BJ (cell line): Measurements from ENCODE around the gene EHHADH. TPM values are rescaled to one million over a fixed set of nuclear protein-coding genes. Genes with fewer than 3 reads are reported as not detected.

Experiments used
- CTCF ChIA-PET: fragments of 350-600 bp; formaldehyde crosslinking; extraction: SDS; loops from one replicate; lab custom pipeline; 2021; ENCODE audit warnings: antibody characterized with exemption, inconsistent platforms; lab: Yijun Ruan, JAX
- POLR2A ChIA-PET: fragments of 300-600 bp; sonication (Branson Sonifier 250); formaldehyde crosslinking; extraction: SDS; loops from one replicate; lab custom pipeline; 2021; ENCODE audit warnings: antibody characterized with exemption; lab: Charles Lee
- DNase-seq: peaks from one replicate; pipeline ENCODE4 v3.0.0-alpha.2; 2011; ENCODE audit warnings: low read depth
- H3K27me3 ChIP-seq: 2 replicates; pipeline ENCODE4 v1.6.0; 2011; ENCODE audit warnings: low read length; ENCODE audit not compliant: control insufficient read depth, insufficient read depth
- H3K36me3 ChIP-seq: 2 replicates; pipeline ENCODE4 v1.5.1; 2011; ENCODE audit warnings: low read length; ENCODE audit not compliant: control insufficient read depth, insufficient read depth
- H3K4me3 ChIP-seq: 2 replicates; pipeline ENCODE4 v1.5.1; 2011; ENCODE audit warnings: low read depth, mild to moderate bottlenecking, control low read depth, low read length
- polyA plus RNA-seq: library from polyadenylated mRNA; depleted of rRNA; stranded (reverse); fragments of >200 nt; gene quantifications from 2 replicates; pipeline ENCODE4 v1.2.3, GENCODE V29; 2011
- TF ChIP-seq, protein P1 (sequence below): IDR thresholded peaks from 2 replicates; pipeline ENCODE4 v1.5.1; 2011; ENCODE audit warnings: low read depth, mild to moderate bottlenecking, control low read depth, inconsistent platforms, low read length, moderate library complexity; ENCODE audit not compliant: insufficient read depth

Gene EHHADH
- polyA plus RNA-seq, 1 experiment: 5.2 TPM

DNA sequence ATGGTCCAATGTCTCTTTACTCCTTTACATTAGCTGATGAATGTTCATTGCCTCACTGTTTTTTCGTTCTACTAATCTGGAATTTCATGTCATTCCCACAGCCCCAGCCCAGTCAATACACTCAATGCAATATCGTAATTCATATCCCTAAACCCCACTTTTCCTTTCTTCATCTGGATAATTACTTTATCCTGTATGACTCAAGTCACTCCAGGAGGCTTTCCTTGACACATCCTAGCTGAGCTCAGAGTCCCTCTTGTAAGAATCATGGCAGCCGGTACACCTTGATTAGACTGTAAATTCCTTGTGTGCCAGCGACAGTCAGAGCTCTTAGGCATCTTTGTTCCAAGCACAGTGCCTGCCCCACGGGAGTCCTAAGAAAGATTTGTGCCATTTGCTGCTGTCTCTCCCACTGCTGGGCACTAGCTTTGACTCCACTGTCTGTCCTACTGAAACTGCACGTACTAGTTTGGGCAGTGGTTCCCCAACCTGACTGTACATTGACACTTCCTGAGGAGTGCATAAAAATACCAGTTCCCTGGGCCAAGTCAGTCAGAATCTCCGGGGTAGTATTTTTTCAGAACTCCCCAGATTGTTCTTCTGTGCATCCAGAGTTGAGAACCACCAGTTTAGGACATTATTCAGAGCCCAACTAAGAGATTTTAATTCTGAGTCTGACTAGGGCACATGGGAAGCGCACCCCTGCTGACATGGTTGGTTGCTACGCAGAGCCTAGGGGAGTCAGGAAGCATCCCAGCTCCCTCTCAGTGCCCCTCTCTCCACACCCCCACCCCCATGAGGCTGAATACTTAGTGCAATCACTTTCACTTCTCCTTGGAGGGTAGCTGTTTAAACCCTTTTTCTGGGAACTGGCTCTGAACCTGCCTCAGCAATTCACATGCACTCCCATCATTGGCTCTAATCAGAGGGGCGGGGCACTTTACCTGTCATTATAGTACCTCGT is 81.5 kb downstream of the EHHADH start:
- no peak for DNase-seq
- TF ChIP-seq, protein P1, sequence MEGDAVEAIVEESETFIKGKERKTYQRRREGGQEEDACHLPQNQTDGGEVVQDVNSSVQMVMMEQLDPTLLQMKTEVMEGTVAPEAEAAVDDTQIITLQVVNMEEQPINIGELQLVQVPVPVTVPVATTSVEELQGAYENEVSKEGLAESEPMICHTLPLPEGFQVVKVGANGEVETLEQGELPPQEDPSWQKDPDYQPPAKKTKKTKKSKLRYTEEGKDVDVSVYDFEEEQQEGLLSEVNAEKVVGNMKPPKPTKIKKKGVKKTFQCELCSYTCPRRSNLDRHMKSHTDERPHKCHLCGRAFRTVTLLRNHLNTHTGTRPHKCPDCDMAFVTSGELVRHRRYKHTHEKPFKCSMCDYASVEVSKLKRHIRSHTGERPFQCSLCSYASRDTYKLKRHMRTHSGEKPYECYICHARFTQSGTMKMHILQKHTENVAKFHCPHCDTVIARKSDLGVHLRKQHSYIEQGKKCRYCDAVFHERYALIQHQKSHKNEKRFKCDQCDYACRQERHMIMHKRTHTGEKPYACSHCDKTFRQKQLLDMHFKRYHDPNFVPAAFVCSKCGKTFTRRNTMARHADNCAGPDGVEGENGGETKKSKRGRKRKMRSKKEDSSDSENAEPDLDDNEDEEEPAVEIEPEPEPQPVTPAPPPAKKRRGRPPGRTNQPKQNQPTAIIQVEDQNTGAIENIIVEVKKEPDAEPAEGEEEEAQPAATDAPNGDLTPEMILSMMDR: no peak
- Histone ChIP-seq H3K36me3 (no peaks in the 10 kb centered on the region), H3K27me3 (no peaks in the 10 kb centered on the region), H3K4me3 (no peak overlapping the region)
- ChIA-PET CTCF (interaction anchor here (0.9 to 3.0 kb wide), 5 partner anchors 9 to 296 kb away, joined by 3 to 10 read pairs (median 3); no protein-coding TSS in a partner anchor), POLR2A (interaction anchor here (0.7 to 1.1 kb wide), 2 partner anchors 8 to 21 kb away, joined by 3 to 4 read pairs; no protein-coding TSS in a partner anchor)

DNA sequence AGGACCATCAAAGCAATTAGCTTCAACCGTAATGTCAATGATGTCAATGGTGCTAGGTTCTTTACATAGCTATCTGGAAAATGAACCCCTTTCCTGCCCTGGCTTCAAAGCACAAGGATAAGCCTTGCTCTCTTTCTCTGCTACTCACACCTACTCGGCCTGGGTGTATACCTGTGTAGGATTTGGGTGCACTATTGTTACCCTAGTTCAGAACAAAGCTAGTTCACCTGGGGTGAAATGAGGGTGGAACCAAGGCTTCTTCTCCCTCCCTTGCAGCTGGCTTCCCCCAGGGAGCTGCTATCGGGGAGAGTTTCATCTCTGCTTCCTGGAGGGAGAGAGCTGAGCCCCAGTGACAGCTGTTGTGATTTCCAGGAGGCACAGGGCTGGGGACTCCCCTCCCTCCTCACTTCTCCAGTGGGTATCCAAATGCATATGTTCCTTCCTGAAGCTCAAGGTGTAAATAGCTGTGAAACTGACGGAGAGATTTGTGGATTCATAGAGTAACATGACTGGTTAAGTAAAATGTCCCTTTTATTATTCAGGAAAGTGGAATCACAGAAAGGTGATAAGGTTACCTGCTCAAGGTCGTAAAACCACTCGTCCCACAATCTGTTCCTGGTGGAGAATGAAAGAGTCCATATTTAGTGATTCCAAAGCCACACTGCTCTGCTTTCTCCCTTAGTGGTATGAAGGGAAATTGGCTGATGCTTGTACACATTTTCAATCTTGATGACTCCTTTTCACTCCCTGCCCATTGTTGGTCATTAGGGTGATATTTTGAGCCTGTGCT is 89.2 kb downstream of the EHHADH start:
- TF ChIP-seq, protein P1: no peak
- Histone ChIP-seq H3K27me3 (0 out of 2 replicates have a peak, but pooled peaks cover 1% of the 10 kb centered on the region), H3K36me3 (no peaks in the 10 kb centered on the region), H3K4me3 (no peak overlapping the region)
- CTCF ChIA-PET: interaction anchor here (1.0 to 2.5 kb wide), 4 partner anchors 8 to 17 kb away, joined by 3 to 10 read pairs (median 4); no protein-coding TSS in a partner anchor
- POLR2A ChIA-PET: interaction anchor here (1.0 kb wide), 1 partner anchor 9 kb away, joined by 3 read pairs; no protein-coding TSS in a partner anchor
- DNase-seq: no peak

DNA sequence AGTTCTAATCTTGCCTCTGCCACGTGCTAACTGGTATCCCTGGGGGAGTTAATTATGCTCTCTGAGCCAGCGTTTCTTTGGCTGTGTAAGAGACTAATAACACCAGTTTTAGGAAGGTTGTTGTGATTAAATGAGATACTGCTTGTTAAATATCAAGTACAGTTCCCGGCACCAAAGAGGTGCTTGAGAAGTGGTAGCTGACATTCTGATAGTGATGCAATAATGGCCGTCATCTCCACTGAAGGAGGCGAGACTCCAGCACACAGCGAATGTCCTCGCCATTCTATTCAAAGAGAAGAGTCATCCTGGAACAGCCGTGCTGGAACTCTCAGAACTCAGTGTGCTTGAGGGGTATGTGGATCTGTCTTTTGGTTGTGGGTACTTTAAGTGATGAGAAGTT is 91.2 kb downstream of the EHHADH start:
- ChIA-PET POLR2A (no interaction called here), CTCF (interaction anchor here (0.6 to 2.5 kb wide), 5 partner anchors 10 to 288 kb away, joined by 3 to 10 read pairs (median 4); no protein-coding TSS in a partner anchor)
- TF ChIP-seq, protein P1: no peak

DNA sequence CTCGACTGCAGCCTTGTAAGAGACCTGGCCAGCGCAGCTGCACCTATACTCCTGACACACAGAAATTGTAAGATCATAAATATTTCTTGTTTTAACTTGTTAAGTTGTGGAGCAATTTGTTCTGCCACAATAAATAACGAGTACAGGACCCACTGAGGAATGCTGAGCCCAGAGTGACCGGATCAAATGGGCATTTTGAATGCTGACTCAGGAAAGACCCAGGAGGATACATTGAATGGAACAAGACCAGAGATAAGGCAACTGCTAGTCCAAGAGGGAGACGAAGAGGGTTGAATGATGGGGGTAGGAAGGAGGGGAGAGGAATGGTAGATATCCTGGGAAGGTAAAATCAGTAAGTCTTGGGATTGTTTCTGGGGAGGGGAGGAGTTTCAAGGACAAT is 92.1 kb downstream of the EHHADH start:
- H3K36me3 ChIP-seq: no peaks in the 10 kb centered on the region
- TF ChIP-seq, protein P1: no peak
- ChIA-PET CTCF (interaction anchor here (2.3 to 2.5 kb wide), 2 partner anchors 11 kb away, joined by 4 to 10 read pairs; no protein-coding TSS in a partner anchor), POLR2A (no interaction called here)
- no peak for DNase-seq
- peaks cover 4% of the 10 kb centered on the region; the same call in 1 of the 2 replicates for H3K27me3 ChIP-seq
- H3K4me3 ChIP-seq: no peak overlapping the region

More for the DNA sequence above, 91.2 kb downstream of the EHHADH start:
- H3K27me3 ChIP-seq: peaks cover 4% of the 10 kb centered on the region; the same call in 1 of the 2 replicates
- no peaks in the 10 kb centered on the region for H3K36me3 ChIP-seq
- no peak for DNase-seq
- H3K4me3 ChIP-seq: no peak overlapping the region
